Measurements from ENCODE around the gene AKR1E2. TPM values are rescaled to one million over a fixed set of nuclear protein-coding genes. Genes with fewer than 3 reads are reported as not detected.

Gene AKR1E2
- total RNA-seq, 1 experiment from 2014 or later, result 0.36 TPM

DNA sequence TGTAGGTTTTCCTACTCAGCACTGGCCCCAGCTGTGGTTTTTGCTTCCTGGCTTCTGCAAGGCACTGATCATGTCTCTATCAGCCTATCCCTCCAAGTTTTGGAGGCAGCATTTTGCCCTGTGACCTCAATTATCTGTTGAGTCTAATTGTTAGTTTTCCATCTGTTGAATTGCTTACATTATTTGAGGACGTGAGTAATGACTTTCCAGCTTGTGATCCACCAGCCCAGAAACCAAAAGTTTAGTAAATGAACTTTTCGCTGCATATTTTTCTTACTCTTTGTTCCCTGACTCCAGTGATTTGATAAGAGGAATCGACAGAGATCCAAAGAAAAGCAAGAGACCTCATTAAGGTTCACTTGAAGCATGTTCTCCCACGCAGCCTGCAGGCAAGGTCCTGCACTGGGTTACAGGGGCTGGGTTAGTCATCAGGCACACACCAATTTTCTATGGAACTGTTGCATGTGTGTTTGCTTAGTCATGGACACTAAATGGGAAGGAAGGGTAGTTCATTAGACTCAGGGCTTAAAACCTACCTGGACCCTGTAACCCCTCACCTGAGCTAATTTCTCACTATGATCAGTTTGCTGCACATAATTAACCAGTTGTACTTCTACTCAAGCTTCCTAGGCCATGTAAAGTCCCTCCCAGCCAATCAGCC lies 57.2 kb downstream of the AKR1E2 start:
- POLR2A ChIA-PET (ENCODE audit: unreplicated experiment), result no interaction called here
- BruUV-seq (replicated peaks), result no TSS peak

DNA sequence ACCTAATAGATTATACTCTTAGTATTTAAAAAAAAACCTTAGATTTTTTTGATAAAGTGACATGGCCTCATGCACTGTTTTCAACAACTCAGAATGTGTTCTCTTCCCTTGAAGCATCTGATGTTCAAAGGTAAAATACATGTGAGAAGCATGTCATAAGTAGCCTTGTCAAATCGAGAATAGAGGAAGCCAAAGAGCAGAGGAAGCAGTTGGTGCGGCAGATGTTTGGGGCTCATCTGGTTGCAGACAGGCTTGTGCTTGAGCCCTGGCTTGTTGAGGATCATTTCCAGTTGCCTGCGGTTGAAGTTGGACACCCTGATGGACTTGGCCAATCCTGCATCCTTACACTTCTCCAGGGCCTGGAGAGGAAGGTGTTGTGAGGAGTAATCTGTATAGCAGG lies 59.2 kb downstream of the AKR1E2 start:
- CTCF ChIA-PET, result no interaction called here
- H3K9me2 ChIP-seq (replicated peaks; ENCODE audit: low read length), result no peaks in the 10 kb centered on the region
- POLR2A ChIA-PET (ENCODE audit: unreplicated experiment), result no interaction called here
- ATAC-seq (no peak), DNase-seq (no peak)
- H3F3A ChIP-seq (ENCODE audit: low read length, unreplicated experiment), result no peaks in the 10 kb centered on the region
- peaks cover 9% of the 10 kb centered on the region; the same call in 1 of the 2 replicates for H3K4me1 ChIP-seq (ENCODE audit: insufficient read depth, low read length)
- H3K4me2 ChIP-seq (ENCODE audit: low read length), result no peak overlapping the region
- no peak overlapping the region for H3K27ac ChIP-seq (ENCODE audit: low read length)
- no peak overlapping the region for H3K9ac ChIP-seq (ENCODE audit: low read length)
- TF ChIP-seq, protein P1, sequence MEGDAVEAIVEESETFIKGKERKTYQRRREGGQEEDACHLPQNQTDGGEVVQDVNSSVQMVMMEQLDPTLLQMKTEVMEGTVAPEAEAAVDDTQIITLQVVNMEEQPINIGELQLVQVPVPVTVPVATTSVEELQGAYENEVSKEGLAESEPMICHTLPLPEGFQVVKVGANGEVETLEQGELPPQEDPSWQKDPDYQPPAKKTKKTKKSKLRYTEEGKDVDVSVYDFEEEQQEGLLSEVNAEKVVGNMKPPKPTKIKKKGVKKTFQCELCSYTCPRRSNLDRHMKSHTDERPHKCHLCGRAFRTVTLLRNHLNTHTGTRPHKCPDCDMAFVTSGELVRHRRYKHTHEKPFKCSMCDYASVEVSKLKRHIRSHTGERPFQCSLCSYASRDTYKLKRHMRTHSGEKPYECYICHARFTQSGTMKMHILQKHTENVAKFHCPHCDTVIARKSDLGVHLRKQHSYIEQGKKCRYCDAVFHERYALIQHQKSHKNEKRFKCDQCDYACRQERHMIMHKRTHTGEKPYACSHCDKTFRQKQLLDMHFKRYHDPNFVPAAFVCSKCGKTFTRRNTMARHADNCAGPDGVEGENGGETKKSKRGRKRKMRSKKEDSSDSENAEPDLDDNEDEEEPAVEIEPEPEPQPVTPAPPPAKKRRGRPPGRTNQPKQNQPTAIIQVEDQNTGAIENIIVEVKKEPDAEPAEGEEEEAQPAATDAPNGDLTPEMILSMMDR (conservative IDR thresholded peaks at IDR 0.05; ENCODE audit: low read depth, low read length), result no peak
- no peak for TF ChIP-seq EZH2phosphoT487 (IDR thresholded peaks at IDR 0.05; ENCODE audit: borderline replicate concordance, low read length)
- no peak for TF ChIP-seq EZH2 (IDR thresholded peaks at IDR 0.05; ENCODE audit: low read length, unreplicated experiment)
- no peaks in the 10 kb centered on the region for H3K79me2 ChIP-seq (ENCODE audit: low read length)
- H2AFZ ChIP-seq (ENCODE audit: low read length), result no peak overlapping the region
- BruUV-seq (replicated peaks), result no TSS peak
- no peaks in the 10 kb centered on the region for H4K20me1 ChIP-seq (ENCODE audit: low read length)
- intact Hi-C loops (cut with micrococcal nuclease), result no loop called here
- H3K4me3 ChIP-seq (ENCODE audit: low read length), result no peak overlapping the region
- no peaks in the 10 kb centered on the region for H3K27me3 ChIP-seq (ENCODE audit: low read length)
- no peaks in the 10 kb centered on the region for H3K9me3 ChIP-seq (ENCODE audit: low read length)
- H3K36me3 ChIP-seq (ENCODE audit: low read depth, low read length), result no peaks in the 10 kb centered on the region

More for the DNA sequence above, 57.2 kb downstream of the AKR1E2 start:
- ATAC-seq, result peak; percentile 33; the same call in 1 of the 2 replicates
- Histone ChIP-seq H3F3A (ENCODE audit: low read length, unreplicated experiment) (no peaks in the 10 kb centered on the region), H3K4me2 (ENCODE audit: low read length) (no peak overlapping the region), H3K79me2 (ENCODE audit: low read length) (no peaks in the 10 kb centered on the region), H4K20me1 (ENCODE audit: low read length) (no peaks in the 10 kb centered on the region), H2AFZ (ENCODE audit: low read length) (no peak overlapping the region), H3K4me3 (ENCODE audit: low read length) (no peak overlapping the region), H3K9me2 (replicated peaks; ENCODE audit: low read length) (no peaks in the 10 kb centered on the region), H3K4me1 (ENCODE audit: insufficient read depth, low read length) (peaks cover 9% of the 10 kb centered on the region; the same call in 1 of the 2 replicates), H3K9me3 (ENCODE audit: low read length) (no peaks in the 10 kb centered on the region), H3K36me3 (ENCODE audit: low read depth, low read length) (no peaks in the 10 kb centered on the region), H3K27ac (ENCODE audit: low read length) (no peak overlapping the region), H3K9ac (ENCODE audit: low read length) (no peak overlapping the region), H3K27me3 (ENCODE audit: low read length) (no peaks in the 10 kb centered on the region)
- CTCF ChIA-PET, result no interaction called here
- peak; percentile 46 for DNase-seq
- TF ChIP-seq, protein P1 (conservative IDR thresholded peaks at IDR 0.05; ENCODE audit: low read depth, low read length), result no peak
- TF ChIP-seq EZH2 (IDR thresholded peaks at IDR 0.05; ENCODE audit: low read length, unreplicated experiment) (no peak), EZH2phosphoT487 (IDR thresholded peaks at IDR 0.05; ENCODE audit: borderline replicate concordance, low read length) (no peak)
- intact Hi-C loops (cut with micrococcal nuclease), result no loop called here

DNA sequence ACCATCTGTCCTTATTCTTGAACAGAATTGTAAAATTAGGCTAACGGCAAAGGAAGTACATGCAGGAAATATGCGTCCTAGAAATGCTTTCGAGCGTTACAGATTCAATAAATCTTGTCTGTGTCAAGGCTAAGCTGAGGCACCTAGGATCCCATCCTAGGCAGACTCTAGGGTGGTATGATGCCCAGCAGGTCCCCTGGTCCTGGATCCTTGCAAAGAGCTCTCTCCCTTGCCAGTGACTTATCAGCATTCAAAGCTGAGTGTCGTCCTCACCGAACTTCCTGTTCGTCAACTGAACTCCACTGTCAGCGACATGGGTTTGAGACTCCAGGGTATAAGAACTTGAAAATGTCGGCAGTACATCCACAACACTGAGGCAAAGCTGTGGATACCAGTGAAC lies 61.5 kb downstream of the AKR1E2 start:
- ChIA-PET CTCF (no interaction called here), POLR2A (ENCODE audit: unreplicated experiment) (no interaction called here)
- DNase-seq (no peak), ATAC-seq (no peak)
- Histone ChIP-seq H3K4me1 (ENCODE audit: insufficient read depth, low read length) (peaks cover 9% of the 10 kb centered on the region; the same call in 1 of the 2 replicates), H4K20me1 (ENCODE audit: low read length) (no peaks in the 10 kb centered on the region), H3K27me3 (ENCODE audit: low read length) (no peaks in the 10 kb centered on the region), H3K79me2 (ENCODE audit: low read length) (no peaks in the 10 kb centered on the region), H3K9me3 (ENCODE audit: low read length) (no peaks in the 10 kb centered on the region), H3F3A (ENCODE audit: low read length, unreplicated experiment) (no peaks in the 10 kb centered on the region), H3K4me3 (ENCODE audit: low read length) (no peak overlapping the region), H3K9ac (ENCODE audit: low read length) (no peak overlapping the region), H3K36me3 (ENCODE audit: low read depth, low read length) (no peaks in the 10 kb centered on the region), H2AFZ (ENCODE audit: low read length) (no peak overlapping the region), H3K4me2 (ENCODE audit: low read length) (no peak overlapping the region), H3K9me2 (replicated peaks; ENCODE audit: low read length) (no peaks in the 10 kb centered on the region), H3K27ac (ENCODE audit: low read length) (no peak overlapping the region)
- intact Hi-C loops (cut with micrococcal nuclease), result no loop called here
- no peak for TF ChIP-seq EZH2phosphoT487 (IDR thresholded peaks at IDR 0.05; ENCODE audit: borderline replicate concordance, low read length)
- TF ChIP-seq EZH2 (IDR thresholded peaks at IDR 0.05; ENCODE audit: low read length, unreplicated experiment), result no peak
- TF ChIP-seq, protein P1 (conservative IDR thresholded peaks at IDR 0.05; ENCODE audit: low read depth, low read length), result no peak
- no TSS peak for BruUV-seq (replicated peaks)

Data from PC-3 (cell line).